Measurements from ENCODE around the gene OTUD7B.
A peak's percentile ranks its signal among the peaks of the same experiment; 100 is the strongest.

GRCh38 chr1:150010393-150011115 is at the start of gene OTUD7B:
- TF ChIP-seq POLR2AphosphoS5 (IDR thresholded peaks at IDR 0.05; ENCODE audit: low read depth, low read length) (peak; percentile 73), RBBP5 (IDR thresholded peaks at IDR 0.05; ENCODE audit: borderline replicate concordance, low read depth, low read length) (peak; percentile 93), USF2 (IDR thresholded peaks at IDR 0.05; ENCODE audit: low read length) (peak; percentile 16; the same call in 1 of the 2 replicates)

Measured in H1 (cell line).